ENCODE data around the gene CXADR.

DNA sequence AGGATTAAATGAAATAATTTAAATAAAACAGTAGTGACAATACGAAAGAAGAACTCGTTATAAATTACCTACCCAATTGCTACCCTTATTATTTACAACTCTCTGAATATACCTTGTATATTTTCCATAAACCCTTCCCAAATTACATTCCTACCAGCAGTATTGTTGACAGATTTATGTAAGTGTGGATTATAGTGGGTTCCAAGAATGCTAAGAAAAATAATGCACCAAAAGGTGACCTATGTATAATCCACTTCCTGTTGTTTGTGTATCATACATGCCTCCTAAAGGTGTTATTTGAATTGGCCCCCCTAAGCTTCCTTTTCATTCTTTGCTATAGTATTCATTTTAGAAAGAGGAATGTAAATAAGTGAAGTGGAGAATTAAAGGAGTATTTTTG, 33.2 kb upstream of the CXADR start:
- TF ChIP-seq, protein P1, sequence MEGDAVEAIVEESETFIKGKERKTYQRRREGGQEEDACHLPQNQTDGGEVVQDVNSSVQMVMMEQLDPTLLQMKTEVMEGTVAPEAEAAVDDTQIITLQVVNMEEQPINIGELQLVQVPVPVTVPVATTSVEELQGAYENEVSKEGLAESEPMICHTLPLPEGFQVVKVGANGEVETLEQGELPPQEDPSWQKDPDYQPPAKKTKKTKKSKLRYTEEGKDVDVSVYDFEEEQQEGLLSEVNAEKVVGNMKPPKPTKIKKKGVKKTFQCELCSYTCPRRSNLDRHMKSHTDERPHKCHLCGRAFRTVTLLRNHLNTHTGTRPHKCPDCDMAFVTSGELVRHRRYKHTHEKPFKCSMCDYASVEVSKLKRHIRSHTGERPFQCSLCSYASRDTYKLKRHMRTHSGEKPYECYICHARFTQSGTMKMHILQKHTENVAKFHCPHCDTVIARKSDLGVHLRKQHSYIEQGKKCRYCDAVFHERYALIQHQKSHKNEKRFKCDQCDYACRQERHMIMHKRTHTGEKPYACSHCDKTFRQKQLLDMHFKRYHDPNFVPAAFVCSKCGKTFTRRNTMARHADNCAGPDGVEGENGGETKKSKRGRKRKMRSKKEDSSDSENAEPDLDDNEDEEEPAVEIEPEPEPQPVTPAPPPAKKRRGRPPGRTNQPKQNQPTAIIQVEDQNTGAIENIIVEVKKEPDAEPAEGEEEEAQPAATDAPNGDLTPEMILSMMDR (IDR thresholded peaks at IDR 0.05) = no peak
- TF ChIP-seq CREM (CRISPR knock-in tag; IDR thresholded peaks at IDR 0.05) = no peak
- no peak for TF ChIP-seq NFE2L1 (CRISPR knock-in tag; IDR thresholded peaks at IDR 0.05)
- TF ChIP-seq, protein P2, sequence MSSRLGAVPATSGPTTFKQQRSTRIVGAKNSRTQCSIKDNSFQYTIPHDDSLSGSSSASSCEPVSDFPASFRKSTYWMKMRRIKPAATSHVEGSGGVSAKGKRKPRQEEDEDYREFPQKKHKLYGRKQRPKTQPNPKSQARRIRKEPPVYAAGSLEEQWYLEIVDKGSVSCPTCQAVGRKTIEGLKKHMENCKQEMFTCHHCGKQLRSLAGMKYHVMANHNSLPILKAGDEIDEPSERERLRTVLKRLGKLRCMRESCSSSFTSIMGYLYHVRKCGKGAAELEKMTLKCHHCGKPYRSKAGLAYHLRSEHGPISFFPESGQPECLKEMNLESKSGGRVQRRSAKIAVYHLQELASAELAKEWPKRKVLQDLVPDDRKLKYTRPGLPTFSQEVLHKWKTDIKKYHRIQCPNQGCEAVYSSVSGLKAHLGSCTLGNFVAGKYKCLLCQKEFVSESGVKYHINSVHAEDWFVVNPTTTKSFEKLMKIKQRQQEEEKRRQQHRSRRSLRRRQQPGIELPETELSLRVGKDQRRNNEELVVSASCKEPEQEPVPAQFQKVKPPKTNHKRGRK (CRISPR knock-in tag; IDR thresholded peaks at IDR 0.05; ENCODE audit: borderline replicate concordance) = no peak
- no peak for TF ChIP-seq ZNF423 (CRISPR knock-in tag; IDR thresholded peaks at IDR 0.05)
- TF ChIP-seq, protein P3, sequence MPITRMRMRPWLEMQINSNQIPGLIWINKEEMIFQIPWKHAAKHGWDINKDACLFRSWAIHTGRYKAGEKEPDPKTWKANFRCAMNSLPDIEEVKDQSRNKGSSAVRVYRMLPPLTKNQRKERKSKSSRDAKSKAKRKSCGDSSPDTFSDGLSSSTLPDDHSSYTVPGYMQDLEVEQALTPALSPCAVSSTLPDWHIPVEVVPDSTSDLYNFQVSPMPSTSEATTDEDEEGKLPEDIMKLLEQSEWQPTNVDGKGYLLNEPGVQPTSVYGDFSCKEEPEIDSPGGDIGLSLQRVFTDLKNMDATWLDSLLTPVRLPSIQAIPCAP (CRISPR knock-in tag; IDR thresholded peaks at IDR 0.05) = no peak
- TF ChIP-seq, protein P4, sequence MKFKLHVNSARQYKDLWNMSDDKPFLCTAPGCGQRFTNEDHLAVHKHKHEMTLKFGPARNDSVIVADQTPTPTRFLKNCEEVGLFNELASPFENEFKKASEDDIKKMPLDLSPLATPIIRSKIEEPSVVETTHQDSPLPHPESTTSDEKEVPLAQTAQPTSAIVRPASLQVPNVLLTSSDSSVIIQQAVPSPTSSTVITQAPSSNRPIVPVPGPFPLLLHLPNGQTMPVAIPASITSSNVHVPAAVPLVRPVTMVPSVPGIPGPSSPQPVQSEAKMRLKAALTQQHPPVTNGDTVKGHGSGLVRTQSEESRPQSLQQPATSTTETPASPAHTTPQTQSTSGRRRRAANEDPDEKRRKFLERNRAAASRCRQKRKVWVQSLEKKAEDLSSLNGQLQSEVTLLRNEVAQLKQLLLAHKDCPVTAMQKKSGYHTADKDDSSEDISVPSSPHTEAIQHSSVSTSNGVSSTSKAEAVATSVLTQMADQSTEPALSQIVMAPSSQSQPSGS (CRISPR knock-in tag; IDR thresholded peaks at IDR 0.05; ENCODE audit: borderline replicate concordance, low read depth) = no peak

Measured in WTC11 (cell line).